NT2/D1 (cell line): Measurements from ENCODE around the gene ZC3H4.
A peak's percentile ranks its signal among the peaks of the same experiment; 100 is the strongest.

Experiments
- DNase-seq: peaks from one replicate; pipeline ENCODE4 v3.0.0-alpha.2; 2011; ENCODE audit warnings: low read depth, low spot score
- H3K27me3 ChIP-seq: 2 replicates; pipeline ENCODE4 v1.6.0; 2011; ENCODE audit warnings: mild to moderate bottlenecking; ENCODE audit not compliant: insufficient read length, insufficient read depth
- H3K36me3 ChIP-seq: 2 replicates; pipeline ENCODE4 v1.6.1; 2011; ENCODE audit warnings: mild to moderate bottlenecking, low read length, mixed read lengths; ENCODE audit not compliant: insufficient read depth, insufficient read length
- H3K4me1 ChIP-seq: 2 replicates; pipeline ENCODE4 v1.5.1; 2011; ENCODE audit not compliant: insufficient read depth, insufficient read length
- H3K4me3 ChIP-seq: 2 replicates; pipeline ENCODE4 v1.5.1; 2011; ENCODE audit warnings: low read depth; ENCODE audit not compliant: insufficient read length
- H3K9ac ChIP-seq: 2 replicates; pipeline ENCODE4 v1.6.0; 2011; ENCODE audit warnings: low read depth; ENCODE audit not compliant: insufficient read length
- H3K9me3 ChIP-seq: 2 replicates; pipeline ENCODE4 v1.5.1; 2011; ENCODE audit warnings: mild to moderate bottlenecking, low read length; ENCODE audit not compliant: insufficient read depth
- SUZ12 ChIP-seq: IDR thresholded peaks from 2 replicates; pipeline ENCODE4 v1.6.1; 2011; ENCODE audit not compliant: insufficient read length, insufficient read depth; ENCODE audit errors: extremely low read depth
- YY1 ChIP-seq: IDR thresholded peaks from 2 replicates; pipeline ENCODE4 v1.6.1; 2011; ENCODE audit not compliant: insufficient read length, insufficient read depth
- ZNF274 ChIP-seq: IDR thresholded peaks from 2 replicates; pipeline ENCODE4 v1.6.1; 2011; ENCODE audit warnings: mild to moderate bottlenecking, low read depth, low read length

Gene ZC3H4

GRCh38 chr19:47122359-47123335 lies 9.1 kb upstream of the ZC3H4 start:
- H3K4me1 ChIP-seq = peaks cover 2% of the 10 kb centered on the region
- H3K4me3 ChIP-seq = no peak overlapping the region
- no peaks in the 10 kb centered on the region for H3K36me3 ChIP-seq
- H3K9me3 ChIP-seq = no peaks in the 10 kb centered on the region
- no peak overlapping the region for H3K9ac ChIP-seq
- no peak for DNase-seq
- no peaks in the 10 kb centered on the region for H3K27me3 ChIP-seq
- no peak for TF ChIP-seq ZNF274
- no peak for TF ChIP-seq SUZ12
- no peak for TF ChIP-seq YY1

- Histone ChIP-seq H3K36me3 (no peaks in the 10 kb centered on the region), H3K4me1 (peaks cover 2% of the 10 kb centered on the region), H3K27me3 (no peaks in the 10 kb centered on the region), H3K9ac (no peak overlapping the region), H3K4me3 (no peak overlapping the region), H3K9me3 (no peaks in the 10 kb centered on the region)
- TF ChIP-seq YY1 = no peak
- TF ChIP-seq SUZ12 = no peak
- TF ChIP-seq ZNF274 = no peak
- no peak for DNase-seq
These were observed 7.0 kb upstream of the ZC3H4 start for GRCh38 chr19:47120470-47121067.

GRCh38 chr19:47113850-47114651 lies 475 bp upstream of the ZC3H4 start:
- DNase-seq = no peak
- Histone ChIP-seq H3K4me3 (peak overlapping the region; percentile 57), H3K4me1 (no peaks in the 10 kb centered on the region), H3K9ac (peak overlapping the region; percentile 85), H3K27me3 (no peaks in the 10 kb centered on the region), H3K9me3 (no peaks in the 10 kb centered on the region), H3K36me3 (peaks cover 11% of the 10 kb centered on the region)
- no peak for TF ChIP-seq SUZ12
- no peak for TF ChIP-seq YY1
- no peak for TF ChIP-seq ZNF274

DNA sequence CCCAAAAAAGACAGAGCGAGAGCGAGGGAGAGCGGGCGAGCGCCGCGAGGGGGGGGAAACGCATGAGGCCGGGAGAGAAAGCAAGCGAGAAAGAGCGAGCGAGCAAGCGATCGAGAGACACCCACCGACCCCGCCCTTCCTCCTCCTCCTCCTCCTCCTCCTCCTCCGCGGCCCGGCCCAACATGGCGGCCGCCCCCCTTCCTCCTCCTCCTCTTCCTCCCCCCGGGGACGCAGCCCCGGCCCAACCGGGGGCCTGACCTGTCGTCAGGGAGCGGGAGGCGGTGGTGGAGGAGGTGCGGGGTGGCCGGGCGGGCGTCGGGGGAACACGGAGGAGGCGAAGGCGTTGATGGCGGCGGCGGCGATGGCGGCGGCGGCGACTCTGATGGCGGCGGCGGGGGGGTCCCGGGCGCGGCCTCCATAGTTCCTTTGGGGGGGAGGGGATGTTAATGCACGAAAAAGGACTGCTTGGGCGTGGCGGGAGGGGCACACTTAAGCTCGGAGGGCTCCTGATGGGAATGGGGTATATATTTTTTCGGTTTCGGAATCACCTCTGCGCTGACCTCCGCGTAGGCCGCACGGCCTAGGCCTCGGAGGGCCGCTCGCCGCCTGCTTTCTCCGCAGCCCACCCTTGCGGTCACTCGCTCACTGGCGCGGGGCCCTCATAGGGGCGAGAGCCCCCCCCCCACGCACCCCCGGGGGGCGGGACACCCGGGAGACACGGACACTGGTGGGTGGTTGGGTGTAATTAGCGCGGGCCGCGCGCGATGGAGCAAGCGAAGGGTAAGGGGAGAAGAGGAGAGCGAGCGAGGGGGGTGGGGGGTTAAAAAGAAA lies 1.2 kb downstream of the ZC3H4 start:
- DNase-seq = no peak
- TF ChIP-seq ZNF274 (no peak), SUZ12 (no peak), YY1 (peak; percentile 77)

GRCh38 chr19:47111682-47112165 lies 1.9 kb downstream of the ZC3H4 start:
- no peak for DNase-seq
- Histone ChIP-seq H3K4me3 (peak overlapping the region; percentile 78), H3K9me3 (no peaks in the 10 kb centered on the region), H3K4me1 (no peaks in the 10 kb centered on the region), H3K36me3 (peaks cover 26% of the 10 kb centered on the region), H3K27me3 (no peaks in the 10 kb centered on the region), H3K9ac (peak overlapping the region; percentile 96)
- TF ChIP-seq ZNF274 (no peak), SUZ12 (no peak), YY1 (no peak)

More for the DNA sequence above, 1.2 kb downstream of the ZC3H4 start:
- H3K4me3 ChIP-seq = peak overlapping the region; percentile 78
- peak overlapping the region; percentile 98 for H3K9ac ChIP-seq
- no peaks in the 10 kb centered on the region for H3K9me3 ChIP-seq
- peaks cover 20% of the 10 kb centered on the region for H3K36me3 ChIP-seq
- no peaks in the 10 kb centered on the region for H3K4me1 ChIP-seq
- H3K27me3 ChIP-seq = no peaks in the 10 kb centered on the region

- no peak for TF ChIP-seq YY1
- no peak for TF ChIP-seq ZNF274
- no peak for TF ChIP-seq SUZ12
- peak overlapping the region; percentile 96 for H3K9ac ChIP-seq
- H3K4me3 ChIP-seq = peak overlapping the region; percentile 78
- no peaks in the 10 kb centered on the region for H3K27me3 ChIP-seq
- H3K4me1 ChIP-seq = no peaks in the 10 kb centered on the region
- no peaks in the 10 kb centered on the region for H3K9me3 ChIP-seq
- DNase-seq = no peak
- H3K36me3 ChIP-seq = peaks cover 33% of the 10 kb centered on the region
These were observed 2.5 kb downstream of the ZC3H4 start for GRCh38 chr19:47111006-47111621.
